ENCODE measurements around the gene TIMM23B. TPM values are rescaled to one million over a fixed set of nuclear protein-coding genes. Genes with fewer than 3 reads are reported as not detected.
"Not testable (repeated sequence)": the region's sequence is repeated elsewhere in the genome, so short reads cannot be mapped to it uniquely, and the experiment has no call there.

The TIMM23B gene
- total and polyA plus RNA-seq, 10 of the 15 experiments (the other 5 are each of a cell fraction or from before 2014, with no cell fraction given): 5.0 to 30.4 (median 17.7) TPM

DNA sequence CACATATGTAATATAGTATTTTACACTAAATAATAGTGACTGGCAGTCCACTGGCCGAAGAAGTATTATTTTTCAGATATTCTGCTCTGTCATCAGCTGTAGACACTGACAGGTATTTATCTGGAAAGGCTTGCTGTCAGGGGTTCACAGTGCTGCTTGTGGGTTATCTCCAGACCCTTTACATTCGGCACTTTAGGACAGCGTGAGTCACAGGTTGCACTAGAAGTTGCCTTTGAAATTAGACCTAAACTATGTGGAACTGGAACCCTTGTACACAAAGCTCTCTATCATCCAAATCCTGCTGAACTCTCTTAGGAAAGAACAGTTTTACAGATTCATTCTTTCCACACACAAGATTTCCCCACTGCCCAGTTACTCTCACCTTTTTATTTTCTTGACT, 30.2 kb downstream of the TIMM23B start:
- in situ Hi-C loops (cut with MboI); H3K36me3 ChIP-seq (ENCODE audit: control insufficient read depth in 2 of 2, insufficient read depth in 2 of 2, low read length in 1 of 2); H3K79me2 ChIP-seq (ENCODE audit: control insufficient read depth, insufficient read depth, low read length); BruUV-seq (replicated peaks); RAD21 ChIA-PET (ENCODE audit: unreplicated experiment); ATAC-seq; H3K4me3 ChIP-seq; FAIRE-seq; H3K4me1 ChIP-seq (ENCODE audit: control insufficient read depth, insufficient read depth, low read length); H3K9me3 ChIP-seq (replicated peaks; ENCODE audit: control insufficient read depth, insufficient read depth, low read length); SMC1A ChIA-PET (ENCODE audit: uncharacterized antibody, unreplicated experiment); H4K20me1 ChIP-seq (ENCODE audit: control insufficient read depth, insufficient read depth); H3K9ac ChIP-seq (ENCODE audit: control insufficient read depth, insufficient read depth, low read length); H3K4me2 ChIP-seq (ENCODE audit: control insufficient read depth, insufficient read depth); DNase-seq (ENCODE audit: low read depth, low spot score); H3K27ac ChIP-seq (ENCODE audit: control insufficient read depth, insufficient read depth); CTCF ChIA-PET; H3K27me3 ChIP-seq (replicated peaks in 1 of 2; ENCODE audit: control insufficient read depth in 2 of 2, insufficient read depth in 2 of 2, low read length in 1 of 2); H2AFZ ChIP-seq (ENCODE audit: control insufficient read depth, low read depth, low read length); POLR2A ChIA-PET; intact Hi-C loops (cut with micrococcal nuclease; ENCODE audit: unreplicated experiment): not testable (repeated sequence)
- 94% methylated on average over 3 of the region's 3 CpGs for WGBS (ENCODE audit: insufficient coverage, insufficient replicate concordance, low lambda C conversion rate, missing lambda C conversion rate)

GRCh38 chr10:49977756-49978155, 35.9 kb downstream of the TIMM23B start:
- BruUV-seq (replicated peaks); H3K27me3 ChIP-seq (replicated peaks in 1 of 2; ENCODE audit: control insufficient read depth in 2 of 2, insufficient read depth in 2 of 2, low read length in 1 of 2); H3K27ac ChIP-seq (ENCODE audit: control insufficient read depth, insufficient read depth); intact Hi-C loops (cut with micrococcal nuclease; ENCODE audit: unreplicated experiment); H2AFZ ChIP-seq (ENCODE audit: control insufficient read depth, low read depth, low read length); DNase-seq (ENCODE audit: low read depth, low spot score); H3K79me2 ChIP-seq (ENCODE audit: control insufficient read depth, insufficient read depth, low read length); ATAC-seq; H3K4me2 ChIP-seq (ENCODE audit: control insufficient read depth, insufficient read depth); FAIRE-seq; H3K9me3 ChIP-seq (replicated peaks; ENCODE audit: control insufficient read depth, insufficient read depth, low read length); CTCF ChIA-PET; POLR2A ChIA-PET; H4K20me1 ChIP-seq (ENCODE audit: control insufficient read depth, insufficient read depth); RAD21 ChIA-PET (ENCODE audit: unreplicated experiment); H3K36me3 ChIP-seq (ENCODE audit: control insufficient read depth in 2 of 2, insufficient read depth in 2 of 2, low read length in 1 of 2); in situ Hi-C loops (cut with MboI); H3K4me1 ChIP-seq (ENCODE audit: control insufficient read depth, insufficient read depth, low read length); SMC1A ChIA-PET (ENCODE audit: uncharacterized antibody, unreplicated experiment); H3K9ac ChIP-seq (ENCODE audit: control insufficient read depth, insufficient read depth, low read length); H3K4me3 ChIP-seq: not testable (repeated sequence)
- 69% methylated on average over 3 of the region's 3 CpGs for WGBS (ENCODE audit: insufficient coverage, insufficient replicate concordance, low lambda C conversion rate, missing lambda C conversion rate)

- RAD21 ChIA-PET (ENCODE audit: unreplicated experiment); CTCF ChIA-PET; SMC1A ChIA-PET (ENCODE audit: uncharacterized antibody, unreplicated experiment); H3K36me3 ChIP-seq (ENCODE audit: control insufficient read depth in 2 of 2, insufficient read depth in 2 of 2, low read length in 1 of 2); H3K79me2 ChIP-seq (ENCODE audit: control insufficient read depth, insufficient read depth, low read length); ATAC-seq; H3K4me3 ChIP-seq; H3K4me1 ChIP-seq (ENCODE audit: control insufficient read depth, insufficient read depth, low read length); H4K20me1 ChIP-seq (ENCODE audit: control insufficient read depth, insufficient read depth); H3K27me3 ChIP-seq (replicated peaks in 1 of 2; ENCODE audit: control insufficient read depth in 2 of 2, insufficient read depth in 2 of 2, low read length in 1 of 2); H2AFZ ChIP-seq (ENCODE audit: control insufficient read depth, low read depth, low read length); intact Hi-C loops (cut with micrococcal nuclease; ENCODE audit: unreplicated experiment); FAIRE-seq; DNase-seq (ENCODE audit: low read depth, low spot score); H3K27ac ChIP-seq (ENCODE audit: control insufficient read depth, insufficient read depth); in situ Hi-C loops (cut with MboI); BruUV-seq (replicated peaks); H3K4me2 ChIP-seq (ENCODE audit: control insufficient read depth, insufficient read depth); H3K9me3 ChIP-seq (replicated peaks; ENCODE audit: control insufficient read depth, insufficient read depth, low read length); H3K9ac ChIP-seq (ENCODE audit: control insufficient read depth, insufficient read depth, low read length); POLR2A ChIA-PET: not testable (repeated sequence)
- 89% methylated on average over 3 of the region's 3 CpGs for WGBS (ENCODE audit: insufficient coverage, insufficient replicate concordance, low lambda C conversion rate, missing lambda C conversion rate)
These were observed 45.4 kb downstream of the TIMM23B start for GRCh38 chr10:49987207-49987606.

DNA sequence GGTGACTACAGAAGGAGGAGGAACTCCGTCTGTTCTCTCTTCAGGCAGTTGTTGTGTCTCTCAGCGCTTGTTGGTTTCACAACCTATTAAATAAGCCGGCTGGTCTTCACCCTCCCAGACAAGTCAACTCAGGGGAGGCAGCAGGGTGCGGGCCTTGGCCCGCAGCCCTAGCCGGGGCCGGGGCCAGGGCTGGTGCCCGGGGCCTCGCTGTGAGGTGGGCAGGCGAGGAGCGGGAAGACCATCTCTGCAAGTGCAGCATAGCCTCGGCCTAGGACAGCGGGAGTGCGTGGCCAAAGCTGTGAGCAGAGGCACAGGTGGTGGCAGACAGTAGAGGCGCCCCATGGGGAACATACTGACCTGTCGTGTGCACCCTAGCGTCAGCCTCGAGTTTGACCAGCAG, 46.5 kb downstream of the TIMM23B start, which contains the start of gene AGAP6:
TSS of gene AGAP6 (plus strand) at position 31 of the 400 bp plus-strand sequence. CDS start at position 341, 310 bp downstream.
- H3K36me3 ChIP-seq (ENCODE audit: control insufficient read depth in 2 of 2, insufficient read depth in 2 of 2, low read length in 1 of 2); H3K27ac ChIP-seq (ENCODE audit: control insufficient read depth, insufficient read depth); H3K9ac ChIP-seq (ENCODE audit: control insufficient read depth, insufficient read depth, low read length); H3K9me3 ChIP-seq (replicated peaks; ENCODE audit: control insufficient read depth, insufficient read depth, low read length); H3K27me3 ChIP-seq (replicated peaks in 1 of 2; ENCODE audit: control insufficient read depth in 2 of 2, insufficient read depth in 2 of 2, low read length in 1 of 2); DNase-seq (ENCODE audit: low read depth, low spot score); H3K4me3 ChIP-seq; H3K4me1 ChIP-seq (ENCODE audit: control insufficient read depth, insufficient read depth, low read length); BruUV-seq (replicated peaks); H3K79me2 ChIP-seq (ENCODE audit: control insufficient read depth, insufficient read depth, low read length); H4K20me1 ChIP-seq (ENCODE audit: control insufficient read depth, insufficient read depth); H2AFZ ChIP-seq (ENCODE audit: control insufficient read depth, low read depth, low read length); intact Hi-C loops (cut with micrococcal nuclease; ENCODE audit: unreplicated experiment); in situ Hi-C loops (cut with MboI); FAIRE-seq; POLR2A ChIA-PET; RAD21 ChIA-PET (ENCODE audit: unreplicated experiment); CTCF ChIA-PET; H3K4me2 ChIP-seq (ENCODE audit: control insufficient read depth, insufficient read depth); SMC1A ChIA-PET (ENCODE audit: uncharacterized antibody, unreplicated experiment); ATAC-seq: not testable (repeated sequence)
- WGBS (ENCODE audit: insufficient coverage, insufficient replicate concordance, low lambda C conversion rate, missing lambda C conversion rate): 89% methylated on average over 14 of the region's 18 CpGs

Measured in GM12878 (cell line).